Cardiac atrium fibroblast (primary cell): ENCODE measurements around the gene TMEM106B. TPM values are rescaled to one million over a fixed set of nuclear protein-coding genes. Genes with fewer than 3 reads are reported as not detected.

ENCODE experiments used
- total RNA-seq: library from RNA; depleted of rRNA; stranded (reverse); fragments of >200 nt; gene quantifications from 2 replicates; pipeline ENCODE4 v1.2.3, GENCODE V29; 2015

TMEM106B gene
- 39.5 and 45.0 TPM in 2 replicates for total RNA-seq

DNA sequence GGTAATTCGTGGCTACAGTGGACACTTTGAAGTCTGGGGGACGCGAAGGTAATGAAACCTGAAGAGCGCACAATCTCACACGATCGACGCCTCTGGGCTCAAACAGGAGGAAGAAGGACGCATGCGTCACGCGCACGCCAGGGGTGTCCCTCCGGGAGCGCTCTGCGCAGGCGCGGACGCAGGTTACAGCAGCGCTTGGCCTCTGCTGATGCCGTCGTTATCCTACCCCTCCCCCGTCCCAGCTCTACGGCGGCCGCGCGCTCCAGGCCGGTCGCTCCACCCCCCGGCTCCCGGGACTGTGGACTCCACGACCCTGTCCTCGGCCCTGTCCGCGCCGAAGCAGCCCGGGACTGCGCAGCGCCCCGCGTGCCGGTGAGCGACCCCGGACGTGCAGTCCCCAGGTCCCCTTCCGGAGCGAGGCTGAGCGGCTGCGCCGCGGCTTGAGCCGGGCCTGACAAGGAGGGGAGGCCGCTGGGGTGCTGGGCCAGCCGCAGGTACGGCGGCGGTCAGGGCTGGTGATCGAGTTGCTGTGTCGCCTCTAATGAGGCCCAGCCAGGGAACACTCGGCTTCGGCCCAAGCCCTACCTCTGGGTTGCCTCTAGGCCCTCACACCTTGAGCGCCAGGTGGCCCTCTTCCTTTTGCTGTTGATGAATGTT is at the start of gene TMEM106B:
TSS of gene TMEM106B (plus strand) at position 241 of the 657 bp plus-strand sequence. CDS start 3,517 bp downstream, outside the sequence.

Other genes with a start within 250 kb of the TMEM106B start
- gene VWDE, start 192.6 kb downstream of the TMEM106B start, total RNA-seq, result not detected in 2 replicates